ENCODE measurements around the gene NFIL3.

Gene NFIL3

GRCh38 chr9:91416096-91416712 is 7.4 kb downstream of the NFIL3 start:
- DNase-seq (ENCODE audit: extremely low read depth, low read depth), result no peak
- TF ChIP-seq CTCF (IDR thresholded peaks at IDR 0.05; ENCODE audit: low read depth, low read length), result no peak

- TF ChIP-seq CTCF (IDR thresholded peaks at IDR 0.05; ENCODE audit: low read depth, low read length), result no peak
- no peak for DNase-seq (ENCODE audit: extremely low read depth, low read depth)
These were observed 8.3 kb downstream of the NFIL3 start for GRCh38 chr9:91415290-91415689.

GRCh38 chr9:91412941-91413340 is 10.7 kb downstream of the NFIL3 start:
- no peak for TF ChIP-seq CTCF (IDR thresholded peaks at IDR 0.05; ENCODE audit: low read depth, low read length)
- DNase-seq (ENCODE audit: extremely low read depth, low read depth), result no peak

GRCh38 chr9:91411096-91411771 is 12.4 kb downstream of the NFIL3 start:
- no peak for TF ChIP-seq CTCF (IDR thresholded peaks at IDR 0.05; ENCODE audit: low read depth, low read length)
- DNase-seq (ENCODE audit: extremely low read depth, low read depth), result no peak

- no peak for DNase-seq (ENCODE audit: extremely low read depth, low read depth)
- no peak for TF ChIP-seq CTCF (IDR thresholded peaks at IDR 0.05; ENCODE audit: low read depth, low read length)
These were observed 13.5 kb downstream of the NFIL3 start for GRCh38 chr9:91410161-91410560.

- no peak for TF ChIP-seq CTCF (IDR thresholded peaks at IDR 0.05; ENCODE audit: low read depth, low read length)
- DNase-seq (ENCODE audit: extremely low read depth, low read depth), result no peak
These were observed 15.2 kb downstream of the NFIL3 start for GRCh38 chr9:91408475-91408874.

- no peak for DNase-seq (ENCODE audit: extremely low read depth, low read depth)
- TF ChIP-seq CTCF (IDR thresholded peaks at IDR 0.05; ENCODE audit: low read depth, low read length), result no peak
These were observed 15.9 kb downstream of the NFIL3 start for GRCh38 chr9:91407580-91408318.

All from AG09319 (cell line).